ENCODE data around the gene SCN4B. TPM values are rescaled to one million over a fixed set of nuclear protein-coding genes. Genes with fewer than 3 reads are reported as not detected.

Gene SCN4B
- total and polyA plus RNA-seq, 4 donors, result 12.5 to 31.2 (median 30.6) TPM

- H3K36me3 ChIP-seq (ENCODE audit: control insufficient read depth, insufficient read depth, low read length), result peaks cover 23% of the 10 kb centered on the region
- peaks cover 4% of the 10 kb centered on the region for H3K27me3 ChIP-seq (ENCODE audit: control insufficient read depth, insufficient read depth, low read length)
- WGBS (ENCODE audit: insufficient coverage), result no CpG with 5 or more reads among the region's 2 CpGs
- no peaks in the 10 kb centered on the region for H3K9me3 ChIP-seq (ENCODE audit: control insufficient read depth, insufficient read depth, low read length)
- H3K4me1 ChIP-seq (ENCODE audit: control insufficient read depth, insufficient read depth, low read length), result no peaks in the 10 kb centered on the region
- no peak for DNase-seq (ENCODE audit: low read depth in 4 of 6, low spot score in 6 of 6)
- H3K4me3 ChIP-seq (ENCODE audit: low read depth, low read length), result no peak overlapping the region
- no peak overlapping the region for H3K27ac ChIP-seq (ENCODE audit: low read depth, low read length)
Measured at GRCh38 chr11:118136341-118136740, 16.3 kb downstream of the SCN4B start.

DNA sequence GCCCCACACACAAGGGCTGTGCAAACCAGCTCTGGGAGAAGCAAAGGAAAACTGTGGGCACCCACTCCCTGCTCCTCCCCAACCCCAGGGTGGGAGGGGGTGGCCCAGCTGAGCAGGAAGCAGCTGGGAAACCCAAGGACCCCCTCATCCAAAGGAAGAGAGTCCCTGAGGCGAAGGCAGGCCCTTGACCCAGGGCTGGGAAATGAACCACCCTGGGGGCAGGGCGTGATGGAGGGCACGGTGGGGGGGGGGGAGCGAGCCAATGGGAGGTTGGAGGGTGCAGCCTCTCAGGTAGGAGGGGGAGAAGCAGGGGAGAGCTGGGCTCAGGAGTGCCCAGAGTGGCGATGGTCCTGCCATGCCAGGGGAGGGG is 16.8 kb downstream of the SCN4B start:
- Histone ChIP-seq H3K27ac (ENCODE audit: low read depth, low read length) (no peak overlapping the region), H3K4me1 (ENCODE audit: control insufficient read depth, insufficient read depth, low read length) (no peaks in the 10 kb centered on the region), H3K36me3 (ENCODE audit: control insufficient read depth, insufficient read depth, low read length) (peaks cover 22% of the 10 kb centered on the region), H3K4me3 (ENCODE audit: low read depth, low read length) (no peak overlapping the region), H3K27me3 (ENCODE audit: control insufficient read depth, insufficient read depth, low read length) (peaks cover 4% of the 10 kb centered on the region), H3K9me3 (ENCODE audit: control insufficient read depth, insufficient read depth, low read length) (no peaks in the 10 kb centered on the region)
- DNase-seq (ENCODE audit: low read depth in 4 of 6, low spot score in 6 of 6), result no peak
- WGBS (ENCODE audit: insufficient coverage), result 93% methylated on average over 1 of the region's 5 CpGs

DNA sequence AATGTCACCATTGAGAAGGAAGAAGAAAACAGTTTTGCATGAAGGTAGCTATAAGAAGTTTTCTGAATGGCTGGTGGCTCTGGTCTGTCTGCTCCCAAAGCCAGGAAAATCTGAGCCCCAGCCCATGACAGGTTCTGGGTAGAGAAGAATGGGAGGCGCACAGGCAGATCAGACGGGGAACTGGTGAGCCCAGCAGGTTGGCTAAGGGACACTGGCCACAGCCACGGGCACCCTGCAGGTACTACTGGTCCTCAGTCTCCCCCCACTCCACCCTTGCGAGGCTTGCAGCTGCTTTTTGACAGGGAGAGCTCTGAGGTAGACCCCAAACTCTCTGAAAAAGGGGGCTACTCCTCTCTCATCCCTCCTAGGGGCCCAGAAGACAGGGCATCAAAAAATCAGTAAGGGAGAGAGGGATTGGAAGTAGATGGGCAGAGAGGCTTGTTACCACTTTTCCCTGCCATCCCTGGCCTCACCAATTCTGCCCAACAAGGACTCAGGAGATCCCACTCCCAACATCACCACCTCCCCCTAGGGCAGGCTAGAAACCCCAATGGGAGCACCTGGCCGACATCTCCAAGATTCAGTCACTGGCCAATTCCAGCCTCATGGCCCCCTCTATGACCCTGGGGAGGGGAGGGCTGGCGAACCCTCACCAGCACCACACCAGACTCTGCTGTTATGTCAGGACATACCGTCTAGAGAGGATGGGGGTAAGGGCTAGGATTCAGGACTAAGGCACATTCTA is 17.4 kb downstream of the SCN4B start:
- Histone ChIP-seq H3K9me3 (ENCODE audit: control insufficient read depth, insufficient read depth, low read length) (no peaks in the 10 kb centered on the region), H3K4me1 (ENCODE audit: control insufficient read depth, insufficient read depth, low read length) (no peaks in the 10 kb centered on the region), H3K4me3 (ENCODE audit: low read depth, low read length) (no peak overlapping the region), H3K36me3 (ENCODE audit: control insufficient read depth, insufficient read depth, low read length) (peaks cover 22% of the 10 kb centered on the region), H3K27ac (ENCODE audit: low read depth, low read length) (no peak overlapping the region), H3K27me3 (ENCODE audit: control insufficient read depth, insufficient read depth, low read length) (no peaks in the 10 kb centered on the region)
- no peak for DNase-seq (ENCODE audit: low read depth in 4 of 6, low spot score in 6 of 6)
- WGBS (ENCODE audit: insufficient coverage), result 90% methylated on average over 3 of the region's 7 CpGs

DNA sequence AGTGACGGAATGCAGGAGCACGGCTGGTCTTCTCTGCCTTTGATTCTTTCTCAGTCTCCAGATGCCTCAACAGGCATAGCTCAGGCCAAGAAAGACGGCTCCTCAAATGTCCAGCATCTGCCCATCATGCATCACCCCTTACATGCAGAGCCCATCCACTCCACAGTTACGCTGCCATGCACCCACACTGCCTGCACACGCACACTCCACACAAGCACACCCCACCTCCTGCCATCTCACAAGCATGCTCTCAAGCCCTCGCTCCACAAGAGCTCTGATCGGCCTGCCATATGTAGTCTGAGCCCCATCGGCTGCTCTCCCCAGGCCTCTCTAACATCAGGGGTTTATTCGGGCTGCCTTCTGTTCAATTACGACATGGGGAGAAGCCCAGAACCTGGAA is 18.8 kb downstream of the SCN4B start:
- WGBS (ENCODE audit: insufficient coverage), result 87% methylated on average over 8 of the region's 10 CpGs
- Histone ChIP-seq H3K36me3 (ENCODE audit: control insufficient read depth, insufficient read depth, low read length) (peaks cover 21% of the 10 kb centered on the region), H3K9me3 (ENCODE audit: control insufficient read depth, insufficient read depth, low read length) (no peaks in the 10 kb centered on the region)

DNA sequence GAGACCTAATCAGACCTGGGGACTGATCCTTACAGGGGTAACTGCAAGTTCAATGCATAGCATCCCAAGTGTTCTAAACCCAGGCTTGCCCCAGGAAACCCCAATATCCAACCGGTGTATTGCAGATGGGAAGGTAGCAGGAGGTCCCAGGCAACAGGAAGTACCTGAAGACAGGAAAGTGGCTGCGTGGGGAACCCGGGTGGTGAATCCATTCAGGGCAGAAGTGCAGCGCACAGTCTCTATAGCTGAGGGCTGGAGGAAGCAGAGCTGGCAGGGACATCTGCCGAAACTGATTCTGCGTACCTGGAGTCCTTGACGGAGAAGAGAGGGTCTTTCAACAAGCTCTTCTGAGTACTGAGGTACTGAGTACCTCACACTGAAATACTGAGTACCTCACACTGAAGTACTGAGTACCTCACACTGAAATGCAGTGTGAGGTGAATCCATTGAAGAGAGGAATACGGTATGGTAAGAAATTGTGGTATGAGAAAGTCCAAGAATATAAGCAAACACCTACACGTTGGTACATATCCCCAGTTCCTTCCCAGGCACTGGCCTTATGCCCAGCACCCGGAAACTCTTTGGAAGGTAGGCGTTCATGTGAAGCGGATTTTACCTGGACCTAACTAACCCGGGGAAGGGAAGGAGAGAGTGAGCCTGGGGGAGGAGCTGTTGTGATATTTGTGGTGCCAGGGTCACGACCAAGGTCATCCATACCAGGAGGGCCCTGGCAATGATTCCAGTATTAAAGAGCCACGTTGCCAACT is 20.1 kb downstream of the SCN4B start:
- Histone ChIP-seq H3K4me3 (ENCODE audit: low read depth, low read length) (no peak overlapping the region), H3K27me3 (ENCODE audit: control insufficient read depth, insufficient read depth, low read length) (no peaks in the 10 kb centered on the region), H3K36me3 (ENCODE audit: control insufficient read depth, insufficient read depth, low read length) (peaks cover 17% of the 10 kb centered on the region), H3K4me1 (ENCODE audit: control insufficient read depth, insufficient read depth, low read length) (no peaks in the 10 kb centered on the region), H3K9me3 (ENCODE audit: control insufficient read depth, insufficient read depth, low read length) (no peaks in the 10 kb centered on the region), H3K27ac (ENCODE audit: low read depth, low read length) (no peak overlapping the region)
- DNase-seq (ENCODE audit: low read depth in 4 of 6, low spot score in 6 of 6), result no peak
- 82% methylated on average over 8 of the region's 15 CpGs for WGBS (ENCODE audit: insufficient coverage)

More for the DNA sequence above, 18.8 kb downstream of the SCN4B start:
- H3K27ac ChIP-seq (ENCODE audit: low read depth, low read length), result no peak overlapping the region
- H3K27me3 ChIP-seq (ENCODE audit: control insufficient read depth, insufficient read depth, low read length), result no peaks in the 10 kb centered on the region
- H3K4me1 ChIP-seq (ENCODE audit: control insufficient read depth, insufficient read depth, low read length), result no peaks in the 10 kb centered on the region
- H3K4me3 ChIP-seq (ENCODE audit: low read depth, low read length), result no peak overlapping the region
- no peak for DNase-seq (ENCODE audit: low read depth in 4 of 6, low spot score in 6 of 6)

DNA sequence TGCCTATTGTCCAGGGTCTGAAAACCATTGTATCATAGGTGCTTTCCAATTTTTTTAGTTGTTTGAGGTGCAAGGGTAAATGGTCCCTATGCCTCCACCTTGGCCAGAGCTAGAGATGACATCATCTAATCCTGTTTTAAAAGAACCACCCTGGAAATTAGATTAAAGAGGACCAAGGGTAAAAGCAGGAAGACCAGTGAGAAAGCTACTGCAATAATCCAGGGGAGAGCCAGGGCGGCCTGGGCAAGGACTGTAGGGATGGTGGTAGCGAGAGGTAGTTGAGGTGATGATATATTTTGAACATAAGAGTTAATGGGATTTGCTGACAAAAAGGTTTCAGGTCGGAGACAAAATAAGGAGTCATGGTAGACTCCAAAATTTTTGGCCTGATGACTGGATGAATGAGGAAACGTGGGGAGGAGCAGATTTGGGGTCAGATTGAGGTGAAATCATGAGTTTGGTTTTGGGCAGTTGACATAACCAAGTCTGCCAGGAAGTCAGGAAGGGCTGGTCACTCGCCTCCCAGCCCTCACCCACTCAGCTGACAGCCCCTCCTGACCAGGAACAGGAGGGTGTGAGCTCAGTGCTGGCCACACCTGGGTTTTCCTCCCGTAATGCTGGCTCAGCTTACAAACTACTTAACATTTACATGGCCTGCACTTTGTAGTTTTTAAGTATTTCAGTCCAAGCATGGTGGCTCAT is 23.0 kb downstream of the SCN4B start:
- Histone ChIP-seq H3K27me3 (ENCODE audit: control insufficient read depth, insufficient read depth, low read length) (no peaks in the 10 kb centered on the region), H3K4me3 (ENCODE audit: low read depth, low read length) (no peak overlapping the region), H3K27ac (ENCODE audit: low read depth, low read length) (no peak overlapping the region), H3K4me1 (ENCODE audit: control insufficient read depth, insufficient read depth, low read length) (no peaks in the 10 kb centered on the region), H3K36me3 (ENCODE audit: control insufficient read depth, insufficient read depth, low read length) (no peaks in the 10 kb centered on the region), H3K9me3 (ENCODE audit: control insufficient read depth, insufficient read depth, low read length) (no peaks in the 10 kb centered on the region)
- WGBS (ENCODE audit: insufficient coverage), result 79% methylated on average over 5 of the region's 6 CpGs
- no peak for DNase-seq (ENCODE audit: low read depth in 4 of 6, low spot score in 6 of 6)

DNA sequence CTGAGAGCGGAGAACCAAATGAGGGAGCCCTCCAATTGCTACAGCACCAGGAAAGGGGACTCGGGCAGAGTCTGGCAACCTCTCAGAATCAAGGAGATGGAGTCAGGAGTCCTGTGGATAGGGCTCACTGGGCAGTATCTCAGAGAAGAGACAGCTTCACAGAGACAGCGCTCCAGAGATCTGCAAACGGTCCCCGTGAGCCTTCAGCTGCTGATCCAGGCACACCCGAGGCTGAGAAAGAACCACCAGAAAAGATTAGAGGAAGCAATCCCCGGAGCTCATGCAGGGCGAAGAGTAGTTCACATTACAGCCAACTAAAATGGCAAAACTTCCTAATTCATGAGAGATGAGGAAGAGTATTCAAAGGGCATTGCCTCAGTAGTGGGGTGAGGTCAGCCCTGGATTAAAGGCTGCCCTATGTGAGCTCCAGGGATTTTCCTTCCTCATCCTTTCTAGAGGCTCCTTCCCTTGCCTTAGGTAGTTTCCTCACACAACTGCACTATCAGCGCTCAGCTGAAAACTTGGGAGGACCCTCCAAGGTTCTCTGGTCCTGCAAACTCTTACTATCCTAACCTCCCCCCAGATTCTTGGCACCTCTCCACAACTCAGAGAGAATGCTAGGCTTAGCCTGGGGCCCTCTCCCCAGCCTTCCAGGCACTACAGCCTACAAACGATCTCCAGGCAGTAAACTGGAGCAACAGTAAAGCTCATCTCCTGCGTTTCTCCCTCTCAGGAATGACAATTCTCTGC is 23.7 kb downstream of the SCN4B start:
- Histone ChIP-seq H3K9me3 (ENCODE audit: control insufficient read depth, insufficient read depth, low read length) (no peaks in the 10 kb centered on the region), H3K36me3 (ENCODE audit: control insufficient read depth, insufficient read depth, low read length) (no peaks in the 10 kb centered on the region), H3K4me1 (ENCODE audit: control insufficient read depth, insufficient read depth, low read length) (no peaks in the 10 kb centered on the region), H3K27me3 (ENCODE audit: control insufficient read depth, insufficient read depth, low read length) (no peaks in the 10 kb centered on the region), H3K27ac (ENCODE audit: low read depth, low read length) (no peak overlapping the region), H3K4me3 (ENCODE audit: low read depth, low read length) (no peak overlapping the region)
- no peak for DNase-seq (ENCODE audit: low read depth in 4 of 6, low spot score in 6 of 6)
- 59% methylated on average over 7 of the region's 11 CpGs for WGBS (ENCODE audit: insufficient coverage)

DNA sequence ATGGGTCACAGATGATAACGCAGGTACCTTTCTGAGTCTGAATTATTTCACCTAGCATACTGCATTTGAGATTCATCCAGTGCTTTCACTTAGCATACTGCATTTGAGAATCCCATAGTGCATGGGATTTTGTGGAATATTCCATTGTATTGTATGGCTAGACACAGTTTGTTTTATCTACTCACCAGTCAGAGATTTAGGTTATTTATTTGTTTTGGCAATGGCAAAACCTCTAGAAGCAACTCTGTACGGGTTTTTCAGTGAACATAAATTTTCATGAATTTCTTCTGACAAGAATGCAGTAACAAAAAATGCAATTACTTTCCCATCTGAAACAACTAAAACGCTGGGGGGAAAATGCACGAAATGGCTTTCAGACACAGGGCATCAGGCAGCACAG is 24.3 kb downstream of the SCN4B start:
- H3K36me3 ChIP-seq (ENCODE audit: control insufficient read depth, insufficient read depth, low read length), result no peaks in the 10 kb centered on the region
- no peaks in the 10 kb centered on the region for H3K4me1 ChIP-seq (ENCODE audit: control insufficient read depth, insufficient read depth, low read length)
- WGBS (ENCODE audit: insufficient coverage), result 59% methylated on average over 3 of the region's 4 CpGs
- no peaks in the 10 kb centered on the region for H3K9me3 ChIP-seq (ENCODE audit: control insufficient read depth, insufficient read depth, low read length)
- peak in 1 of 6 donors; percentile 20 for DNase-seq (ENCODE audit: low read depth in 4 of 6, low spot score in 6 of 6)
- H3K27ac ChIP-seq (ENCODE audit: low read depth, low read length), result no peak overlapping the region
- H3K4me3 ChIP-seq (ENCODE audit: low read depth, low read length), result no peak overlapping the region
- no peaks in the 10 kb centered on the region for H3K27me3 ChIP-seq (ENCODE audit: control insufficient read depth, insufficient read depth, low read length)

- no peaks in the 10 kb centered on the region for H3K27me3 ChIP-seq (ENCODE audit: control insufficient read depth, insufficient read depth, low read length)
- H3K9me3 ChIP-seq (ENCODE audit: control insufficient read depth, insufficient read depth, low read length), result no peaks in the 10 kb centered on the region
- 63% methylated on average over 5 of the region's 7 CpGs for WGBS (ENCODE audit: insufficient coverage)
- H3K4me3 ChIP-seq (ENCODE audit: low read depth, low read length), result no peak overlapping the region
- H3K27ac ChIP-seq (ENCODE audit: low read depth, low read length), result no peak overlapping the region
- no peaks in the 10 kb centered on the region for H3K36me3 ChIP-seq (ENCODE audit: control insufficient read depth, insufficient read depth, low read length)
- H3K4me1 ChIP-seq (ENCODE audit: control insufficient read depth, insufficient read depth, low read length), result no peaks in the 10 kb centered on the region
- DNase-seq (ENCODE audit: low read depth in 4 of 6, low spot score in 6 of 6), result no peak
Measured at GRCh38 chr11:118126082-118126838, 26.4 kb downstream of the SCN4B start.
